GM12878 (cell line): Measurements from ENCODE around the gene PARM1. TPM values are rescaled to one million over a fixed set of nuclear protein-coding genes. Genes with fewer than 3 reads are reported as not detected.

ENCODE experiments used
- ATAC-seq: fragments of 200-7000 bp; cut with Tn5 transposase; 3 replicates; pipeline ENCODE4 v1.9.1; 2020; ENCODE audit warnings: mild to moderate bottlenecking, moderate library complexity
- BruUV-seq: library from RNA; stranded (reverse); fragments of 400-500 nt; replicated peaks from 2 replicates; lab custom pipeline; 2021; lab: Mats Ljungman, UMichigan
- CTCF ChIA-PET: fragments of 300-600 bp; sonication (Branson Sonifier 250); formaldehyde crosslinking; extraction: SDS; loops from one replicate; lab custom pipeline; 2021; ENCODE audit warnings: inconsistent platforms; lab: Yijun Ruan, JAX
- POLR2A ChIA-PET: fragments of 350-600 bp; formaldehyde crosslinking; extraction: SDS; loops from one replicate; lab custom pipeline; 2021; ENCODE audit warnings: inconsistent platforms; lab: Charles Lee
- RAD21 ChIA-PET: fragments of 300-600 bp; sonication (Branson Sonifier 250); formaldehyde crosslinking; loops from one replicate; lab custom pipeline; 2023; ENCODE audit warnings: antibody characterized with exemption; ENCODE audit not compliant: unreplicated experiment; lab: Charles Lee
- SMC1A ChIA-PET: fragments of 300-600 bp; sonication (Branson Sonifier 250); formaldehyde crosslinking; loops from one replicate; lab custom pipeline; 2023; ENCODE audit not compliant: unreplicated experiment, uncharacterized antibody; lab: Charles Lee
- DNase-seq: peaks from one replicate; pipeline ENCODE4 v3.0.0-alpha.2; 2011; ENCODE audit warnings: low read depth, low spot score
- FAIRE-seq: peaks from 3 replicates; lab custom pipeline; 2011; peaks lifted over from hg19 to GRCh38; lab: Jason Lieb, UNC
- H2AFZ ChIP-seq: 2 replicates; pipeline ENCODE4 v1.6.0; 2011; ENCODE audit warnings: low read depth, low read length, control low read depth; ENCODE audit not compliant: control insufficient read depth
- H3K27ac ChIP-seq: 2 replicates; pipeline ENCODE4 v1.5.1; 2011; ENCODE audit warnings: control low read depth; ENCODE audit not compliant: control insufficient read depth, insufficient read depth
- H3K27me3 ChIP-seq, 2 experiments: replicated peaks in 1 of 2; 2 replicates each; pipeline versions ENCODE4 v1.6.0 to v1.6.1; 2011; ENCODE audit warnings: low read length in 1 of 2; ENCODE audit not compliant: control insufficient read depth in 2 of 2, insufficient read depth in 2 of 2
- H3K36me3 ChIP-seq, 2 experiments: 2 replicates each; pipeline ENCODE4 v1.5.1; 2011; ENCODE audit warnings: low read length in 1 of 2; ENCODE audit not compliant: control insufficient read depth in 2 of 2, insufficient read depth in 2 of 2
- H3K4me1 ChIP-seq: 2 replicates; pipeline ENCODE4 v1.6.1; 2011; ENCODE audit warnings: mild to moderate bottlenecking, low read length, moderate library complexity, mixed read lengths; ENCODE audit not compliant: control insufficient read depth, insufficient read depth
- H3K4me2 ChIP-seq: 2 replicates; pipeline ENCODE4 v1.6.0; 2011; ENCODE audit warnings: control low read depth; ENCODE audit not compliant: control insufficient read depth, insufficient read depth
- H3K4me3 ChIP-seq: fragments of 200-600 bp; sonication (generic); 2 replicates; pipeline ENCODE4 v1.5.1; 2016
- H3K79me2 ChIP-seq: 2 replicates; pipeline ENCODE4 v1.6.0; 2011; ENCODE audit warnings: low read length; ENCODE audit not compliant: control insufficient read depth, insufficient read depth
- H3K9ac ChIP-seq: 2 replicates; pipeline ENCODE4 v1.8.0; 2011; ENCODE audit warnings: low read length, control low read depth, mixed read lengths; ENCODE audit not compliant: control insufficient read depth, insufficient read depth
- H3K9me3 ChIP-seq: replicated peaks from 3 replicates; pipeline ENCODE4 v1.5.1; 2011; ENCODE audit warnings: mild to moderate bottlenecking, low read length; ENCODE audit not compliant: control insufficient read depth, insufficient read depth
- H4K20me1 ChIP-seq: 2 replicates; pipeline ENCODE4 v1.6.0; 2011; ENCODE audit not compliant: control insufficient read depth, insufficient read depth
- ATF2 ChIP-seq: IDR thresholded peaks from 2 replicates; pipeline ENCODE4 v1.6.1; 2012; ENCODE audit warnings: low read length, inconsistent platforms
- BCL3 ChIP-seq: IDR thresholded peaks from 2 replicates; pipeline ENCODE4 v1.6.1; 2011; ENCODE audit warnings: borderline replicate concordance, low read depth, mild to moderate bottlenecking, moderate library complexity, low read length; ENCODE audit not compliant: insufficient read depth, poor library complexity, severe bottlenecking
- CEBPB ChIP-seq, 2 experiments: fragments of 150-350 bp in 1 of 2; IDR thresholded peaks; 2 replicates each; pipeline ENCODE4 v1.6.1; 2012 to 2014; ENCODE audit warnings: low read depth in 2 of 2, low read length in 2 of 2, borderline replicate concordance in 1 of 2, inconsistent platforms in 1 of 2
- CHD1 ChIP-seq: IDR thresholded peaks from 2 replicates; pipeline ENCODE4 v1.6.1; 2012; ENCODE audit warnings: low read depth, low read length, improper control_type of control experiment
- DPF2 ChIP-seq: fragments of 450-650 bp; IDR thresholded peaks from 2 replicates; pipeline ENCODE4 v1.6.1; 2017; ENCODE audit warnings: mild to moderate bottlenecking
- EED ChIP-seq: sonication (generic); IDR thresholded peaks from 2 replicates; pipeline ENCODE4 v1.6.1; 2016; ENCODE audit warnings: antibody characterized with exemption, low read depth
- ETV6 ChIP-seq, 2 experiments: fragments of 450-650 bp in 1 of 2; IDR thresholded peaks in 1 of 2; conservative IDR thresholded peaks in 1 of 2; 2 replicates each; pipeline ENCODE4 v1.6.1; 2014; ENCODE audit warnings: antibody characterized with exemption in 1 of 2, borderline replicate concordance in 1 of 2, low read depth in 1 of 2, mild to moderate bottlenecking in 1 of 2, moderate library complexity in 1 of 2
- FOXM1 ChIP-seq: IDR thresholded peaks from 2 replicates; pipeline ENCODE4 v1.6.1; 2012; ENCODE audit warnings: low read depth, mild to moderate bottlenecking, inconsistent platforms, low read length, moderate library complexity
- HCFC1 ChIP-seq: fragments of 150-350 bp; IDR thresholded peaks from 2 replicates; pipeline ENCODE4 v1.6.1; 2014; ENCODE audit warnings: low read length
- HDGF ChIP-seq: fragments of 450-650 bp; IDR thresholded peaks from 2 replicates; pipeline ENCODE4 v1.6.1; 2016; ENCODE audit warnings: antibody characterized with exemption
- IKZF1 ChIP-seq: fragments of 450-650 bp; conservative IDR thresholded peaks from 2 replicates; pipeline ENCODE4 v1.6.1; 2017; ENCODE audit warnings: antibody characterized with exemption, mild to moderate bottlenecking
- IKZF2 ChIP-seq, 2 experiments: fragments of 450-650 bp; IDR thresholded peaks; 2 replicates each; pipeline ENCODE4 v1.6.1; 2017; ENCODE audit warnings: mild to moderate bottlenecking in 2 of 2, moderate library complexity in 2 of 2
- IRF4 ChIP-seq: IDR thresholded peaks from 2 replicates; pipeline ENCODE4 v1.6.1; 2011; ENCODE audit warnings: low read depth, low read length
- JUNB ChIP-seq: IDR thresholded peaks from 2 replicates; pipeline ENCODE4 v1.6.1; 2016; ENCODE audit warnings: antibody characterized with exemption, mild to moderate bottlenecking
- MTA3 ChIP-seq: IDR thresholded peaks from 2 replicates; pipeline ENCODE4 v1.6.1; 2012; ENCODE audit warnings: low read length, inconsistent platforms, borderline replicate concordance
- NFIC ChIP-seq: IDR thresholded peaks from 2 replicates; pipeline ENCODE4 v1.6.1; 2012; ENCODE audit warnings: low read depth, mild to moderate bottlenecking, inconsistent platforms, low read length, moderate library complexity
- PKNOX1 ChIP-seq: fragments of 450-650 bp; IDR thresholded peaks from 2 replicates; pipeline ENCODE4 v1.6.1; 2016; ENCODE audit warnings: mild to moderate bottlenecking
- POLR2AphosphoS2 ChIP-seq: IDR thresholded peaks from 2 replicates; pipeline ENCODE4 v1.6.1; 2011; ENCODE audit warnings: low read depth, mild to moderate bottlenecking, low read length, improper control_type of control experiment, moderate library complexity
- RUNX3 ChIP-seq: IDR thresholded peaks from 2 replicates; pipeline ENCODE4 v1.6.1; 2012; ENCODE audit warnings: low read length, inconsistent platforms
- SMARCA5 ChIP-seq: fragments of 450-650 bp; IDR thresholded peaks from 2 replicates; pipeline ENCODE4 v1.6.1; 2017; ENCODE audit warnings: mild to moderate bottlenecking
- ZNF217 ChIP-seq: fragments of 450-650 bp; IDR thresholded peaks from 2 replicates; pipeline ENCODE4 v1.6.1; 2017; ENCODE audit warnings: antibody characterized with exemption, mild to moderate bottlenecking
- WGBS: methylation state at CpG from one replicate; pipeline ENCODE4 v1.1.6; 2016; ENCODE audit warnings: low lambda C conversion rate; ENCODE audit not compliant: insufficient replicate concordance, insufficient coverage; ENCODE audit errors: missing lambda C conversion rate; 5-methylcytosine and 5-hydroxymethylcytosine counted together
- in situ Hi-C: fragments of 300-500 bp; cut with MboI; formaldehyde crosslinking; loops from 9 replicates; pipeline ENCODE4 v1.14.3; 2018; ENCODE audit warnings: mixed read lengths
- intact Hi-C: fragments of 100-400 bp; cut with micrococcal nuclease; formaldehyde crosslinking; loops from one replicate; pipeline ENCODE4 v1.14.2; 2022; ENCODE audit not compliant: unreplicated experiment
- polyA plus RNA-seq, 11 experiments: library from polyadenylated mRNA; depleted of rRNA in 4 of 11; unstranded in 6 of 11; stranded (reverse) in 5 of 11; fragments of >200 nt; fragmentation: Nextera tagmentation in 4 of 11; fragmentation: Illumina TruSeq in 1 of 11; extraction: Ambion mirVana in 4 of 11; extraction: Trizol in 1 of 11; gene quantifications; 1 replicate in 1 of 11; 2 replicates in 10 of 11; pipeline versions ENCODE4 v1.2.1 to v1.2.3, GENCODE V29; 2011 to 2016; ENCODE audit warnings: inconsistent platforms in 2 of 11, missing spikeins in 2 of 11, low read depth in 1 of 11
- total RNA-seq, 4 experiments: library from RNA; depleted of rRNA in 3 of 4; stranded (reverse); fragments of >200 nt in 3 of 4; fragmentation: Illumina TruSeq in 1 of 4; extraction: Trizol in 1 of 4; gene quantifications; 2 replicates each; pipeline versions ENCODE4 v1.2.1 to v1.2.3, GENCODE V29; 2013 to 2021

Gene PARM1
- total and polyA plus RNA-seq, 10 of the 15 experiments (the other 5 are each of a cell fraction or from before 2014, with no cell fraction given), result 13.9 to 56.2 (median 41.3) TPM

DNA sequence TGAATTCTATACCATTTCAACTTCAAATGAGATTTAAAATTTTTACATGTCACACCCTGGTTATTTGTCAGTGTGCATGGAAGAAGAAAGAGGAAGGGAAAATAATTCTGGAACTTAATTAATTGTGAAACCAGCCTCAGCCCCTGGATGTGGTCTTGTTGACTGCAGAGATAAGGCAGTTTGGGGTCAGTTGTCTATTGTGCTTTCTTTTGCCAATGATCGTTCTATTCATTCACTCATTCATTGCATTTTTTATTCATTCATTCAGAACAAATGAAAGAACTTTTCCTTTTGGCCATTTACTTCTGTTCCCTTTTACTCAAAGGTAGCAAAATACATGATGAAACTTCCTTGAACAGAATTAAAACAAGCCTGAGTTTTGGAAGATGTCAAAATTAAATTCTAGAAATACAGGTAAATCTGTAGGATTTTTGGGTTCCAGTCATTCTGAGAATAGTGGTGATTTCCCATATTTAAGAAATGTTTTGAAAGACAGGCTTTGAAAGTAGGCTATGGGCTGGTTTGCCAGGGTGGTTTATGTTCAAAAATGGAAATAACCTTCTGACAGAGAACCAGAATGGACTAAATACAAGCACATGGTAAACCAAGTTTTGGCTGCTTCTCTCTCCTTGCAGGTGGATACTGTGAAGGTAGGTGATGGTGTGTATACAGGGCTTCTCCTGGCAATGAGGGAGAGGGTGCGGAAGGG is 35.7 kb downstream of the PARM1 start:
- ChIA-PET CTCF (no interaction called here), POLR2A (no interaction called here), SMC1A (interaction anchor here (0.8 to 1.2 kb wide), 5 partner anchors 13 to 34 kb away, joined by 3 to 4 read pairs (median 3); no protein-coding TSS in a partner anchor), RAD21 (interaction anchor here (1.1 to 1.3 kb wide), 2 partner anchors 25 to 35 kb away, joined by 3 read pairs; no protein-coding TSS in a partner anchor)
- Histone ChIP-seq H3K4me1 (peaks cover 23% of the 10 kb centered on the region), H3K9me3 (no peaks in the 10 kb centered on the region; the same call in 2 of the 3 replicates), H2AFZ (no peak overlapping the region), H3K4me2 (peak overlapping the region; percentile 68), H3K36me3 (no peaks in the 10 kb centered on the region), H3K27me3 (no peaks in the 10 kb centered on the region), H4K20me1 (no peaks in the 10 kb centered on the region), H3K79me2 (no peaks in the 10 kb centered on the region), H3K9ac (no peak overlapping the region; the same call in 1 of the 2 replicates), H3K4me3 (0 out of 2 replicates have a peak overlapping the region, but pooled peaks have one; percentile 15), H3K27ac (peak overlapping the region; percentile 38; the same call in 1 of the 2 replicates)
- peak; percentile 87 for ATAC-seq
- in situ Hi-C loops (no loop called here), intact Hi-C loops (loop anchor here (2.0 kb wide), 2 partner anchors 36 to 68 kb away; partner anchors contain the start of gene PARM1)
- WGBS, result 50% methylated on average over 2 of the region's 2 CpGs
- FAIRE-seq, result peak; percentile 41
- BruUV-seq, result no TSS peak
- DNase-seq, result no peak
- TF ChIP-seq ATF2 (0 out of 2 replicates have a peak, but pooled peaks have one; percentile 45), JUNB (peak; percentile 89), DPF2 (peak; percentile 63), IKZF1 (peak; percentile 45; the same call in 1 of the 2 replicates), IRF4 (peak; percentile 53; the same call in 1 of the 2 replicates), PKNOX1 (peak; percentile 71), SMARCA5 (peak; percentile 45; the same call in 1 of the 2 replicates), POLR2AphosphoS2 (no peak), FOXM1 (peak; percentile 81), NFIC (peak; percentile 86), HCFC1 (no peak), BCL3 (peak; percentile 8), EED (0 out of 2 replicates have a peak, but pooled peaks have one; percentile 19), MTA3 (peak; percentile 31; the same call in 1 of the 2 replicates), CEBPB (IDR thresholded peaks at IDR 0.05; ENCODE audit: borderline replicate concordance in 1 of 2, low read depth in 2 of 2, low read length in 2 of 2) (no peak), IKZF2 (IDR thresholded peaks at IDR 0.05) (peak; percentile 63 to 70), RUNX3 (peak; percentile 65), ZNF217 (peak; percentile 21; the same call in 1 of the 2 replicates), CHD1 (no peak), HDGF (no peak), ETV6 (conservative IDR thresholded peaks at IDR 0.05 in 1 of 2, IDR thresholded peaks at IDR 0.05 in 1 of 2; ENCODE audit: borderline replicate concordance in 1 of 2, low read depth in 1 of 2) (peak in 1 of 2 experiments; percentile 33; a peak in 1 of 4 replicates)
